ENCODE measurements around the gene DDX49.

DDX49 gene

GRCh38 chr19:18967358-18968146 lies 48.0 kb downstream of the DDX49 start:
- TF ChIP-seq, protein P1, sequence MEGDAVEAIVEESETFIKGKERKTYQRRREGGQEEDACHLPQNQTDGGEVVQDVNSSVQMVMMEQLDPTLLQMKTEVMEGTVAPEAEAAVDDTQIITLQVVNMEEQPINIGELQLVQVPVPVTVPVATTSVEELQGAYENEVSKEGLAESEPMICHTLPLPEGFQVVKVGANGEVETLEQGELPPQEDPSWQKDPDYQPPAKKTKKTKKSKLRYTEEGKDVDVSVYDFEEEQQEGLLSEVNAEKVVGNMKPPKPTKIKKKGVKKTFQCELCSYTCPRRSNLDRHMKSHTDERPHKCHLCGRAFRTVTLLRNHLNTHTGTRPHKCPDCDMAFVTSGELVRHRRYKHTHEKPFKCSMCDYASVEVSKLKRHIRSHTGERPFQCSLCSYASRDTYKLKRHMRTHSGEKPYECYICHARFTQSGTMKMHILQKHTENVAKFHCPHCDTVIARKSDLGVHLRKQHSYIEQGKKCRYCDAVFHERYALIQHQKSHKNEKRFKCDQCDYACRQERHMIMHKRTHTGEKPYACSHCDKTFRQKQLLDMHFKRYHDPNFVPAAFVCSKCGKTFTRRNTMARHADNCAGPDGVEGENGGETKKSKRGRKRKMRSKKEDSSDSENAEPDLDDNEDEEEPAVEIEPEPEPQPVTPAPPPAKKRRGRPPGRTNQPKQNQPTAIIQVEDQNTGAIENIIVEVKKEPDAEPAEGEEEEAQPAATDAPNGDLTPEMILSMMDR (IDR thresholded peaks at IDR 0.05; ENCODE audit: control insufficient read depth, extremely low read depth, insufficient read depth) = no peak
- H3K4me3 ChIP-seq (ENCODE audit: low read depth, low read length) = no peak overlapping the region
- peak; percentile 65 for DNase-seq (ENCODE audit: low read depth)

- TF ChIP-seq, protein P1 (IDR thresholded peaks at IDR 0.05; ENCODE audit: control insufficient read depth, extremely low read depth, insufficient read depth) = no peak
- no peak for DNase-seq (ENCODE audit: low read depth)
- H3K4me3 ChIP-seq (ENCODE audit: low read depth, low read length) = no peak overlapping the region
These were observed 50.6 kb downstream of the DDX49 start for GRCh38 chr19:18969931-18970659.

DNA sequence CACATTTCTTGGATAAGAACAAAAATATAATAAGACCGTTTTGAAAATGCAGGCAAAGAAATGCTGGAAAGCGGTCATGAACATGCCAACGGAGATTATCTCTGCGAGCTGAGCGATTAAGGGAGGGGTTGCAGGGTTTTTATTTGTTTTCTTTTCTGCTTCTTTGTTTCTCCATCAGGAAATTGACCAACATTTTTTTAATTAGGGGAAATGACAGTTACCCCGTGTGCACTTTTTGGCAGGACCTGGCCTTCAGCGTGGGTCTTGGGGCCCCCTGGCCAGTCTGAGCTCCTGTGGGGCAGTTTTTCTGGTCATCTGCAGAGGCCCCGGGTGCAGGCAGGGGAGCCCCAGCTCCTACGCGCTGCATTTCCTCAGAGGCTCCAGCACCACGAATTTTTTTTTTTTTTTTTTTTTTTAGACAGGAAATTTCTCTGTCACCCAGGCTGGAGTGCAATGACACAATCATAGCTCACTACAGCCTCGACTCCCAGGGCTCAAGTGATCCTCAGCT lies 52.8 kb downstream of the DDX49 start:
- H3K4me3 ChIP-seq (ENCODE audit: low read depth, low read length) = no peak overlapping the region
- TF ChIP-seq, protein P1 (IDR thresholded peaks at IDR 0.05; ENCODE audit: control insufficient read depth, extremely low read depth, insufficient read depth) = no peak
- no peak for DNase-seq (ENCODE audit: low read depth)

- TF ChIP-seq, protein P1 (IDR thresholded peaks at IDR 0.05; ENCODE audit: control insufficient read depth, extremely low read depth, insufficient read depth) = no peak
- no peak for DNase-seq (ENCODE audit: low read depth)
- no peak overlapping the region for H3K4me3 ChIP-seq (ENCODE audit: low read depth, low read length)
These were observed 53.3 kb downstream of the DDX49 start for GRCh38 chr19:18972851-18973250.

DNA sequence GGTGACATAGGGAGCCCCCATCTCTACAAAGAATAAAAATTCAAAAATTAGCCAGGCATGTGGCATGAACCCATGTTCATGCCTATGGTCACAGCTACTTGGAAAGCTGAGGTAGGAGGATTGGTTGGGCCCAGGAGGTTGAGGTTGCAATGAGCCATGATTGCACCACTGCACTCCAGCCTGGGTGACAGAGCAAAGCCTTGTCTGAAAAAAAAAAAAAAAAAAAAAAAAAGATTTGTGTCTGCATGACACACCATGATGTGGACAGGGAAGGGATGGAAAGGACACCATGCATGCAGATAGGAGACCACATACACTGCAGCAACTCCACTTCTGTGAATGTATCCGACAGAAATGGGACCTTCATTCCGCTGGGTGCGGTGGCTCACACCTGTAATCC lies 55.5 kb downstream of the DDX49 start:
- H3K4me3 ChIP-seq (ENCODE audit: low read depth, low read length) = no peak overlapping the region
- no peak for DNase-seq (ENCODE audit: low read depth)
- TF ChIP-seq, protein P1 (IDR thresholded peaks at IDR 0.05; ENCODE audit: control insufficient read depth, extremely low read depth, insufficient read depth) = no peak

DNA sequence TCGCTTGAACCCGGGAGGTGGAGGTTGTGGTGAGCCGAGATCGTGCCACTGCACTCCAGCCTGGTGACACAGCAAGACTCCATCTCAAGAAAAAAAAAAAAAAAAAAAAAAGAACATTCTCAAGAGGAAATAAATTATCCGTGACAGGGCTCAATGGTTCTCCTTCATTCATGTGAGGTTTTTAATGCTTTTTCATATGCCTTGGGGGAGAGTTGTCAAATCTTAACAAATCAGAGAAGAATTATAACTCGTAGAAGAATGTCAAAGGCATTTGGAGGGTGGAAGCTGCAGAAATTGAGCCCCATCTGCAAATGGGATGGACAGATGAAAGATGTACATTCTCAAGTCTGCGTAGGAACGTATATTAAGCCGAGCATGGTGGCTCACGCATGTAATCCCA lies 56.4 kb downstream of the DDX49 start:
- TF ChIP-seq, protein P1 (IDR thresholded peaks at IDR 0.05; ENCODE audit: control insufficient read depth, extremely low read depth, insufficient read depth) = no peak
- no peak for DNase-seq (ENCODE audit: low read depth)
- no peak overlapping the region for H3K4me3 ChIP-seq (ENCODE audit: low read depth, low read length)

All from LNCaP clone FGC (cell line).